ENCODE measurements around the gene CHRNA4.

The CHRNA4 gene

GRCh38 chr20:63322933-63323273 lies 38.2 kb downstream of the CHRNA4 start:
- TF ChIP-seq, protein P1, sequence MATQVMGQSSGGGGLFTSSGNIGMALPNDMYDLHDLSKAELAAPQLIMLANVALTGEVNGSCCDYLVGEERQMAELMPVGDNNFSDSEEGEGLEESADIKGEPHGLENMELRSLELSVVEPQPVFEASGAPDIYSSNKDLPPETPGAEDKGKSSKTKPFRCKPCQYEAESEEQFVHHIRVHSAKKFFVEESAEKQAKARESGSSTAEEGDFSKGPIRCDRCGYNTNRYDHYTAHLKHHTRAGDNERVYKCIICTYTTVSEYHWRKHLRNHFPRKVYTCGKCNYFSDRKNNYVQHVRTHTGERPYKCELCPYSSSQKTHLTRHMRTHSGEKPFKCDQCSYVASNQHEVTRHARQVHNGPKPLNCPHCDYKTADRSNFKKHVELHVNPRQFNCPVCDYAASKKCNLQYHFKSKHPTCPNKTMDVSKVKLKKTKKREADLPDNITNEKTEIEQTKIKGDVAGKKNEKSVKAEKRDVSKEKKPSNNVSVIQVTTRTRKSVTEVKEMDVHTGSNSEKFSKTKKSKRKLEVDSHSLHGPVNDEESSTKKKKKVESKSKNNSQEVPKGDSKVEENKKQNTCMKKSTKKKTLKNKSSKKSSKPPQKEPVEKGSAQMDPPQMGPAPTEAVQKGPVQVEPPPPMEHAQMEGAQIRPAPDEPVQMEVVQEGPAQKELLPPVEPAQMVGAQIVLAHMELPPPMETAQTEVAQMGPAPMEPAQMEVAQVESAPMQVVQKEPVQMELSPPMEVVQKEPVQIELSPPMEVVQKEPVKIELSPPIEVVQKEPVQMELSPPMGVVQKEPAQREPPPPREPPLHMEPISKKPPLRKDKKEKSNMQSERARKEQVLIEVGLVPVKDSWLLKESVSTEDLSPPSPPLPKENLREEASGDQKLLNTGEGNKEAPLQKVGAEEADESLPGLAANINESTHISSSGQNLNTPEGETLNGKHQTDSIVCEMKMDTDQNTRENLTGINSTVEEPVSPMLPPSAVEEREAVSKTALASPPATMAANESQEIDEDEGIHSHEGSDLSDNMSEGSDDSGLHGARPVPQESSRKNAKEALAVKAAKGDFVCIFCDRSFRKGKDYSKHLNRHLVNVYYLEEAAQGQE (IDR thresholded peaks at IDR 0.05; ENCODE audit: insufficient read depth in 1 of 2, low read depth in 2 of 2, low read length in 2 of 2): no peak
- TF ChIP-seq SIN3A (IDR thresholded peaks at IDR 0.05; ENCODE audit: borderline replicate concordance, insufficient read depth, low read length) (no peak), FOXP2 (optimal IDR thresholded peaks at IDR 0.05; ENCODE audit: borderline replicate concordance, extremely low read depth, extremely low read length, insufficient read depth) (no peak), TAF1 (IDR thresholded peaks at IDR 0.05; ENCODE audit: borderline replicate concordance, insufficient read depth, low read length) (no peak), POLR2AphosphoS5 (IDR thresholded peaks at IDR 0.05; ENCODE audit: low read depth, low read length) (no peak)

DNA sequence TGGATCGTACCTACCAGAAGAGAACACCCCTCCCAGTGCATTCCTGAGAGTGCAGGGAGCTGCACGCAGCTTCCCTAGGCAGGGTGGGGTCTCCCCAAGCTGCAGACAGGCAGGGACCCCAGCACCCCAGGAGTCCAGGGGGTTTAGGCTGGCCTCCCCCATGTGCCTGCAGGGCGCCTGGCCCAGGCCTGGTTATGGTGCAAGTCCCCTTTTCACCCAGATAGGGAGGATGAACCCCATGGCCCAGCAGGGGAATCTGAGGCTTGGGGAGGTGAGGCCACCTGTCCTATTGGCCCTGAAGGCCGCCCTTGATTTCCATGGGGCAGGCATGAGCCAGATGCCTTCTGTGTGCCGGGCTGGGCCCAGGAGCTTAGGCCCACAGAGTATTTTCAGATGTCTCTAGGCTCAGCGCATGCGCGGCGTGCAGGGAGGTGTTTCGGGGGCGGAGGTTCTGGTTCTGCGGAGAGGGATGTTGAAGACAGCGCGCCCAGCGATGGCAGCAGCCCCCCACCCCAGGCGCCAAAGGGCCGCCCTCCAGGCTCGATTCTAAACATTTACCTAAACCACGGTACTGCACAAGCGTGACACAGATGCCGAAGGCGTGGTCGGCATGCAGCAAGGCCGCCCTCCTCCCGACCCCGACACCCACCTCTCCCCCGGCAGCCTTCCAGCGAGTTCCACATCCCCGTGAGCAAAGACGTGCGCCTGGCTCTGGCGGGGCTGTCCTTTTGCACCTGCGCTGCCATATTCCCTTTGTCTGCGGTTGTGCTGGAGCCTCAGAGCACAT lies 38.8 kb downstream of the CHRNA4 start:
- TF ChIP-seq POLR2AphosphoS5 (IDR thresholded peaks at IDR 0.05; ENCODE audit: low read depth, low read length) (no peak), TAF1 (IDR thresholded peaks at IDR 0.05; ENCODE audit: borderline replicate concordance, insufficient read depth, low read length) (no peak), SIN3A (IDR thresholded peaks at IDR 0.05; ENCODE audit: borderline replicate concordance, insufficient read depth, low read length) (no peak), FOXP2 (optimal IDR thresholded peaks at IDR 0.05; ENCODE audit: borderline replicate concordance, extremely low read depth, extremely low read length, insufficient read depth) (no peak)
- TF ChIP-seq, protein P1 (IDR thresholded peaks at IDR 0.05; ENCODE audit: insufficient read depth in 1 of 2, low read depth in 2 of 2, low read length in 2 of 2): no peak

DNA sequence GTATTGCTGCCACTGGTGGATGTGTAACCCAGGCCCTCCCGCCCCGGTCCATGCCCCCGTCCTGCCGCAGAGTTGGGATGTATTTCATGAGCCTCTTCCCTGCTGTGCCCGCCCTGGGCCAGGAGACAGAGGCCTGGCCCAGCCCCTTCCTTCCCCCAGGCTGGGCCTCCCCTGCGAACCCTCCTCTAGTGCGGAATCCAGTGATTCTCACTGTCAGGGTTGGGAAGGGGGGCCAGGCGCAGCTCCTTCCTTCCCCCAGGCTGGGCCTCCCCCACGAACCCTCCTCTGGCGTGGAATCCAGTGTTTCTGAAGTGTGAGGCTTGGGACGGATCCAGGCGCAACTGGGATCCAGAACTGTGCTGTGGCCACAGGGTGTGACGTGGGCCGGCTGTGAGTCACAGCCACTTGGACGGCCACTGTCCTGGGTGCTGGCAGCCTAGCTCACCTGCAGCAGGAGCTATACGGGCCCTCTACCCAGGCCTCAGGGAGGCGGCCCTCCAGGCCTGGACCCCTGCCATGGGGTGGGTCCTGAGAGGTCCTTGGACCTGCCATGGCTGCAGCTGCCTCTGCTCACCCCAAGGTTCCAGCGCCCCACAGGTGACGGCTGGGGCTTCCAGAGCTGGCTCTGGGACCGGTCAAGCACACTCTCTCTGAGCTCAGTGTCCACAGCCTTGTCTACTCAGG lies 39.9 kb downstream of the CHRNA4 start:
- TF ChIP-seq SIN3A (IDR thresholded peaks at IDR 0.05; ENCODE audit: borderline replicate concordance, insufficient read depth, low read length) (no peak), TAF1 (IDR thresholded peaks at IDR 0.05; ENCODE audit: borderline replicate concordance, insufficient read depth, low read length) (no peak)
- TF ChIP-seq, protein P1 (IDR thresholded peaks at IDR 0.05; ENCODE audit: insufficient read depth in 1 of 2, low read depth in 2 of 2, low read length in 2 of 2): 0 out of 4 replicates have a peak, but pooled peaks of 1 of the 2 experiments have one; percentile 31

- TF ChIP-seq TAF1 (IDR thresholded peaks at IDR 0.05; ENCODE audit: borderline replicate concordance, insufficient read depth, low read length) (no peak), FOXP2 (optimal IDR thresholded peaks at IDR 0.05; ENCODE audit: borderline replicate concordance, extremely low read depth, extremely low read length, insufficient read depth) (no peak), POLR2AphosphoS5 (IDR thresholded peaks at IDR 0.05; ENCODE audit: low read depth, low read length) (no peak), SIN3A (IDR thresholded peaks at IDR 0.05; ENCODE audit: borderline replicate concordance, insufficient read depth, low read length) (no peak)
- TF ChIP-seq, protein P1 (IDR thresholded peaks at IDR 0.05; ENCODE audit: insufficient read depth in 1 of 2, low read depth in 2 of 2, low read length in 2 of 2): no peak
Measured at GRCh38 chr20:63320616-63321147, 40.5 kb downstream of the CHRNA4 start.

Data from PFSK-1 (cell line).